KMS-11 (cell line): ENCODE results near the gene KMT2C.

Source experiments
- H2AFZ ChIP-seq: fragments of 200-600 bp; sonication (generic); 2 replicates; pipeline ENCODE4 v1.6.1; 2016; ENCODE audit warnings: antibody characterized with exemption, mixed run types, low read depth
- H3K27ac ChIP-seq: fragments of 200-600 bp; sonication (generic); 2 replicates; pipeline ENCODE4 v1.6.1; 2016; ENCODE audit warnings: mild to moderate bottlenecking, mixed run types
- H3K27me3 ChIP-seq: fragments of 200-600 bp; sonication (generic); 2 replicates; pipeline ENCODE4 v1.6.1; 2017; ENCODE audit warnings: mild to moderate bottlenecking, low read depth, mixed run types, moderate library complexity; ENCODE audit not compliant: insufficient read depth
- H3K36me3 ChIP-seq: fragments of 200-600 bp; sonication (generic); 2 replicates; pipeline ENCODE4 v1.6.1; 2017; ENCODE audit warnings: mild to moderate bottlenecking, mixed run types; ENCODE audit not compliant: insufficient read depth
- H3K4me1 ChIP-seq: fragments of 200-600 bp; sonication (generic); 2 replicates; pipeline ENCODE4 v1.6.1; 2016; ENCODE audit warnings: mild to moderate bottlenecking, low read depth, mixed run types; ENCODE audit not compliant: poor library complexity, severe bottlenecking
- H3K4me2 ChIP-seq: fragments of 200-600 bp; sonication (generic); 2 replicates; pipeline ENCODE4 v1.7.0; 2016; ENCODE audit warnings: mild to moderate bottlenecking, mixed run types
- H3K4me3 ChIP-seq: fragments of 200-600 bp; sonication (generic); IDR thresholded peaks from 2 replicates; pipeline ENCODE4 v1.6.1; 2017; ENCODE audit warnings: low read depth, low read length, mixed read lengths; ENCODE audit not compliant: insufficient read depth
- H3K79me2 ChIP-seq: fragments of 200-600 bp; sonication (generic); 2 replicates; pipeline ENCODE4 v1.6.1; 2016; ENCODE audit warnings: low read depth, mixed run types; ENCODE audit not compliant: insufficient read depth
- H3K9ac ChIP-seq: fragments of 200-600 bp; sonication (generic); 2 replicates; pipeline ENCODE4 v1.6.1; 2016; ENCODE audit warnings: mild to moderate bottlenecking, mixed run types
- H4K20me1 ChIP-seq: fragments of 200-600 bp; sonication (generic); 2 replicates; pipeline ENCODE4 v1.6.1; 2016; ENCODE audit warnings: mild to moderate bottlenecking, mixed run types; ENCODE audit not compliant: insufficient read depth
- CTCF ChIP-seq: fragments of 200-600 bp; sonication (generic); conservative IDR thresholded peaks from 2 replicates; pipeline ENCODE4 v1.6.1; 2017; ENCODE audit warnings: low read depth, mild to moderate bottlenecking, antibody characterized with exemption, low read length, moderate library complexity, mixed read lengths

Gene KMT2C

DNA sequence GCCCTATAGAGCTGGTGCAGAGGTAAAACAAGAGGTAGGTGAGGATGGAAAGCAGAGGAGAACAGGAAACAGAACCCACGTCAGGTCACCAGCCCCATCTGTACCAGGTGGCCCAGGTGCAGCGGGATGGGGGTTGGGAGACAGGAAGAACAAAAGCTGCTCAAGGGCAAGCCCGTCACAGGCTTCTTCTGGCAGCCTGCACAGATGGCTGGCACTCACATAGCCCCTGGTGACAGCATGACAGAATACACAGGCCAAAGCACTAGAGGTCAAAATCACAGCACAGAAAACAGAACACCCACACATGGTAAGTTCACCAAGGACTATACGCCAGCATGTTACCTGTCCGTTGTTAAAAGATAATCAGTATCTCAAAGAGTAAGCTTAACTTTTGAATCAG lies 283.5 kb downstream of the KMT2C start:
- Histone ChIP-seq H3K79me2 (no peaks in the 10 kb centered on the region), H3K4me2 (no peak overlapping the region), H3K27me3 (no peaks in the 10 kb centered on the region), H3K27ac (no peak overlapping the region), H4K20me1 (no peaks in the 10 kb centered on the region), H3K36me3 (peaks cover 20% of the 10 kb centered on the region; the same call in 1 of the 2 replicates), H3K9ac (no peak overlapping the region), H3K4me3 (no peak overlapping the region), H3K4me1 (no peaks in the 10 kb centered on the region), H2AFZ (no peak overlapping the region)
- TF ChIP-seq CTCF, result no peak

DNA sequence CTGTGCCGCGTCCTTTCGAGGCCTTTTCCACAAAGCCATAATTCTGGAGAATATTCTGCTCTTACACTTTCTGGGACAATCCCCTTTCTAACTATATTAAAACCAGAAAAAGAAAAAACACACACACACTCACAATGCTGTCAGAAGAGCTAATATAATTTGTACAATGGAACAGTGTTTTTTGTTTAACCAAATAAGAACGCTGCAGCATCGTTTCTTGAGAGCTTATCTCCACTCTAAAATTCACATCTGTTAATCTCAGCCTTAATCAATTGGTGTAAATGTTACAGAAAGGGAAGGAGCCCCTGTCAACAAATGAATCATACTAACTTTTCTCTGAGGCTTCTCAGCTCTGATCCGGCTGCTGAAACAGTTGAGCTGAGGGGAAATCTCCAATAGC lies 286.4 kb downstream of the KMT2C start:
- H3K27ac ChIP-seq, result no peak overlapping the region
- no peak overlapping the region for H2AFZ ChIP-seq
- no peaks in the 10 kb centered on the region for H3K4me1 ChIP-seq
- TF ChIP-seq CTCF, result no peak
- H4K20me1 ChIP-seq, result no peaks in the 10 kb centered on the region
- H3K36me3 ChIP-seq, result peaks cover 15% of the 10 kb centered on the region; the same call in 1 of the 2 replicates
- H3K9ac ChIP-seq, result no peak overlapping the region
- no peak overlapping the region for H3K4me3 ChIP-seq
- H3K27me3 ChIP-seq, result no peaks in the 10 kb centered on the region
- H3K79me2 ChIP-seq, result no peaks in the 10 kb centered on the region
- H3K4me2 ChIP-seq, result no peak overlapping the region

DNA sequence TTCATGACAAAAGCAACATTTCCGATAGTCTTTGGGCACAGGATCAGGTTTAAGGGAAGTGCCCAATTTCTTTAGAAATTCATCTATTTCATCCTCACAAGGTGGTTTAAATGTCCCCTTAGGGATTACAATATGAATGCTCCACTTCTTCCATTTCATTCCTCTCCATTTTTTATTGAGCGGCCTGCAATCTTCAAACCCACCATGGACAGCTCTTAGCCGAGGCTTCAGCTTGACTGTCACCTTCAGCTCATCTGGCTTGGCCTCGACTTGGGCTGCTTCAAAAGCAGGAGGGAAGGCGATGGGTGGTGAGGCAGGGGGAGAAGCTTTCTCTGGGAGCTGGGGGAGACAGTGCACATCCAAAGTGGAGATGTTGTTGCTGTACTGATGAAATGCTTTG lies 287.1 kb downstream of the KMT2C start:
- Histone ChIP-seq H3K27me3 (no peaks in the 10 kb centered on the region), H3K9ac (no peak overlapping the region), H3K36me3 (peaks cover 9% of the 10 kb centered on the region; the same call in 1 of the 2 replicates), H3K4me2 (no peak overlapping the region), H4K20me1 (no peaks in the 10 kb centered on the region), H3K27ac (no peak overlapping the region), H3K4me3 (no peak overlapping the region), H3K4me1 (no peaks in the 10 kb centered on the region), H2AFZ (no peak overlapping the region), H3K79me2 (no peaks in the 10 kb centered on the region)
- no peak for TF ChIP-seq CTCF

- no peak overlapping the region for H3K4me2 ChIP-seq
- peak; percentile 80 for TF ChIP-seq CTCF
- H3K9ac ChIP-seq, result no peak overlapping the region
- no peak overlapping the region for H2AFZ ChIP-seq
- no peaks in the 10 kb centered on the region; the same call in 1 of the 2 replicates for H3K36me3 ChIP-seq
- no peak overlapping the region for H3K4me3 ChIP-seq
- H3K4me1 ChIP-seq, result no peaks in the 10 kb centered on the region
- no peaks in the 10 kb centered on the region for H3K79me2 ChIP-seq
- no peaks in the 10 kb centered on the region for H3K27me3 ChIP-seq
- H3K27ac ChIP-seq, result no peak overlapping the region
- no peaks in the 10 kb centered on the region for H4K20me1 ChIP-seq
Observed at GRCh38 chr7:152145853-152146466, 289.8 kb downstream of the KMT2C start.
